Measurements from ENCODE around the gene SLC6A8.
"Not testable (repeated sequence)": the region's sequence is repeated elsewhere in the genome, so short reads cannot be mapped to it uniquely, and the experiment has no call there.

Gene SLC6A8

GRCh38 chrX:153690466-153690865, 2.7 kb downstream of the SLC6A8 start:
- TF ChIP-seq CTCF (IDR thresholded peaks at IDR 0.05; ENCODE audit: unreplicated experiment in 3 of 3), result no peak
- Mint-ChIP-seq H3K36me3 (ENCODE audit: low read depth) (no peaks in the 10 kb centered on the region), H3K4me1 (peaks cover 7% of the 10 kb centered on the region), H3K27me3 (ENCODE audit: low read depth) (no peaks in the 10 kb centered on the region), H3K4me3 (peak overlapping the region; percentile 63 to 80 (median 76)), H3K27ac (no peak overlapping the region), H3K9me3 (peaks cover 6% of the 10 kb centered on the region)

GRCh38 chrX:153691032-153691827, 3.5 kb downstream of the SLC6A8 start:
- peak overlapping the region in 1 of 3 experiments; percentile 51 for H3K4me3 Mint-ChIP-seq
- H3K27me3 Mint-ChIP-seq (ENCODE audit: low read depth); H3K27ac Mint-ChIP-seq; H3K4me1 Mint-ChIP-seq; H3K36me3 Mint-ChIP-seq (ENCODE audit: low read depth); H3K9me3 Mint-ChIP-seq: not testable (repeated sequence)

- Mint-ChIP-seq H3K4me1 (peaks cover under 1% of the 10 kb centered on the region), H3K36me3 (ENCODE audit: low read depth) (peaks cover 5% of the 10 kb centered on the region), H3K4me3 (no peak overlapping the region), H3K9me3 (peaks cover 5% of the 10 kb centered on the region), H3K27ac (no peak overlapping the region), H3K27me3 (ENCODE audit: low read depth) (no peaks in the 10 kb centered on the region)
- no peak for TF ChIP-seq CTCF (IDR thresholded peaks at IDR 0.05; ENCODE audit: unreplicated experiment in 3 of 3)
Measured at GRCh38 chrX:153692003-153692402, 4.3 kb downstream of the SLC6A8 start.

GRCh38 chrX:153692611-153693156, 5.0 kb downstream of the SLC6A8 start:
- Mint-ChIP-seq H3K9me3 (peaks cover 5% of the 10 kb centered on the region), H3K36me3 (ENCODE audit: low read depth) (peaks cover 12% of the 10 kb centered on the region), H3K27ac (no peak overlapping the region), H3K4me1 (peaks cover 7% of the 10 kb centered on the region), H3K4me3 (peak overlapping the region in 1 of 3 experiments; percentile 27), H3K27me3 (ENCODE audit: low read depth) (peaks cover under 1% of the 10 kb centered on the region)
- TF ChIP-seq CTCF (IDR thresholded peaks at IDR 0.05; ENCODE audit: unreplicated experiment in 3 of 3), result no peak

DNA sequence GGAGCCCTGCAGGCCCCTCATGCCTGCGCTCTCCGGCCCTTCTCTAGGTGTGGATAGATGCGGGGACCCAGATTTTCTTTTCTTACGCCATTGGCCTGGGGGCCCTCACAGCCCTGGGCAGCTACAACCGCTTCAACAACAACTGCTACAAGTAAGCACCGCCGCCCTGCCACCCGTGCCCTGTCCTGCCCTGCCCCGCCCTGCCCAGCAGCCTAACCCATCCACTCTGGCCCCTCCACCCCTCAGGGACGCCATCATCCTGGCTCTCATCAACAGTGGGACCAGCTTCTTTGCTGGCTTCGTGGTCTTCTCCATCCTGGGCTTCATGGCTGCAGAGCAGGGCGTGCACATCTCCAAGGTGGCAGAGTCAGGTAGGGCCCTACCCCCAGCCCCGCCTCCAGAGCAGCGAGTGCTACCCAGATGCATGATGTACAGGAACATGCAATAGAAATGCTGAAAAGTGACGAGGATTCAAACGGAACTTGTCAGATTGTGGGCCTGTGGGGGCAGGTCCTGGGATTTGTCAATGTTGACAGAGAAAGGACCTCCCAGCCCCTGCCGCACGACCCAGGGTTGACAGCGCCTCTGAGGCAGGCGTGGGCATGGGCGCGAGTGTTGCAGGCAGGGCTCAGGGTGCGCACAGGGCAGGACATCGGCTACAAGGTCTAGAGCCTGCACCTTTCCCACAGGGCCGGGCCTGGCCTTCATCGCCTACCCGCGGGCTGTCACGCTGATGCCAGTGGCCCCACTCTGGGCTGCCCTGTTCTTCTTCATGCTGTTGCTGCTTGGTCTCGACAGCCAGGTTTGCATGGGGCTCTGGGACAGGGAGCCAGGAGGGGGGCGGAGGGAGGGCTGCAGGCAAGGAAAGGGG, 5.7 kb downstream of the SLC6A8 start:
- TF ChIP-seq CTCF (IDR thresholded peaks at IDR 0.05; ENCODE audit: unreplicated experiment in 3 of 3), result no peak
- peaks cover 10% of the 10 kb centered on the region for H3K4me1 Mint-ChIP-seq
- peaks cover 16% of the 10 kb centered on the region for H3K36me3 Mint-ChIP-seq (ENCODE audit: low read depth)
- H3K4me3 Mint-ChIP-seq, result no peak overlapping the region
- H3K9me3 Mint-ChIP-seq, result peaks cover 9% of the 10 kb centered on the region
- H3K27ac Mint-ChIP-seq, result no peak overlapping the region
- peaks cover 4% of the 10 kb centered on the region for H3K27me3 Mint-ChIP-seq (ENCODE audit: low read depth)

- H3K4me3 Mint-ChIP-seq; H3K27me3 Mint-ChIP-seq (ENCODE audit: low read depth); H3K27ac Mint-ChIP-seq: not testable (repeated sequence)
- Mint-ChIP-seq H3K4me1 (peaks cover 10% of the 10 kb centered on the region), H3K9me3 (peaks cover 13% of the 10 kb centered on the region), H3K36me3 (ENCODE audit: low read depth) (peaks cover 21% of the 10 kb centered on the region)
Measured at GRCh38 chrX:153694256-153694655, 6.5 kb downstream of the SLC6A8 start.
